Left ventricle myocardium superior (tissue), 1 donor: ENCODE measurements around the gene SLC39A3. TPM values are rescaled to one million over a fixed set of nuclear protein-coding genes. Genes with fewer than 3 reads are reported as not detected.

Source experiments
- ATAC-seq: fragments of 200-7000 bp; cut with Tn5 transposase; one replicate; pipeline ENCODE4 v1.9.1; 2020; ENCODE audit warnings: mild to moderate bottlenecking, moderate library complexity
- DNase-seq: peaks from one replicate; pipeline ENCODE4 v3.0.0-alpha.2; 2020
- intact Hi-C: fragments of 100-400 bp; cut with micrococcal nuclease; formaldehyde crosslinking; loops from one replicate; pipeline ENCODE4 v1.11.0; 2022
- total RNA-seq: library from RNA; stranded (reverse); fragmentation: NEBNext Ultra II Directional; extraction: Animal tissue kit (Norgen Biotek cat#: 25700); gene quantifications from one replicate; pipeline ENCODE4 v1.2.1, GENCODE V29; 2021
- donor health status: DM: no; HTN: yes; CAD: no; lungs with severe emphysema.

SLC39A3 gene
- total RNA-seq, 1 donor from 2014 or later: 26.6 TPM

GRCh38 chr19:2755811-2756210, 16.0 kb upstream of the SLC39A3 start:
- DNase-seq (peak; percentile 14), ATAC-seq (no peak)
- intact Hi-C loops: no loop called here

DNA sequence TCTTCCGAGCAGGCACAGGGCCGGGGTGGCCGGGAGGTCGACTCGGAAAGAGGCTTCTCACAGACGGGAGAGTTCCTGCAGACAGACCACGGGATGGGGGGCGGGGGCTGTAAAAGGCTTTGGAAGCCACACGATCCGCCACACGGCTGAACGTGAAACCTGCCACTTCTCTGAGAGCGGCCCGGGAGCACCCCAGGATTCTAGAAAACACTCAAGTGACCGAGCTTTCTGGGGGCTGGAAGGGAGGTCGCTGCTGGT, 15.6 kb upstream of the SLC39A3 start:
- intact Hi-C loops: no loop called here
- no peak for ATAC-seq
- DNase-seq: peak; percentile 25

DNA sequence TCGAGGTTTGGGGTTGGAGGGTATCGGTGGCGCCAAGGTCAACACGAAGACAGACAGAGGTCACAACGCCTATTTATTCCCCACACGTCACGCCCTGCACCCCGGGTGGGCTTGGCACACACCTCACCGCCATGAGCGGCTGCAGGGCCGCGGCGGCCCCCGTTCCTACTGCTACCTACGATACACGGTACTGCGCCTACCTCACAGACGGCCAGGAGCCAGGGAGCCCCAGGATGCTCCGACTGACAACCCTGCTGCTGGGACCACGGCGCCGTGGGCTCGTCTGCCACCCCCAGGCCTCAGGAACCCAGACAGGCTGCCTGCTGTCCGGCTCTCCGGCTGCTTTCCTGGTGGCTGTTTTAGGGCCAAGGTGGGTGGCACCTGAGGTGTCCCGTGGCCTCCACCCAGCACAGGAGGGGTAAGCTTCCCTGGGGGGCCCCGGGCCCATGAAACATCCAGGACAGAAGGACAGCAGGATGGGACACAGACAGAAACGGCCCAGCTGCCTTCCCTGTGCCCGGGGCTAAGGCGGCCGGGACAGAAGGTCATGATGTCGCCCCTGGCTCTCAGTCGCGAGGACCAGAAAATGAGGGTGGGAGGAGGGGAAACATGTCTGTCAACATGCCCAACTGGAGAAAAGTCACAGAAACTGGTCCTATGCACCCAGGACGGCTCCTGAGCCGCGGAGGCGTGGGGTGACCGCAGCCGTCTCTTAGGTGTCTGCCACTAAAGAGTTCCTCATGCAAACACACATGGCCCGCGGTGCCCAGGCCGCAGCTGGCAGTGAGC, 15.0 kb upstream of the SLC39A3 start:
- intact Hi-C loops: loop anchor here (5.0 kb wide), 1 partner anchor 108 kb away; no protein-coding TSS in a partner anchor
- DNase-seq (peak; percentile 30), ATAC-seq (no peak)

DNA sequence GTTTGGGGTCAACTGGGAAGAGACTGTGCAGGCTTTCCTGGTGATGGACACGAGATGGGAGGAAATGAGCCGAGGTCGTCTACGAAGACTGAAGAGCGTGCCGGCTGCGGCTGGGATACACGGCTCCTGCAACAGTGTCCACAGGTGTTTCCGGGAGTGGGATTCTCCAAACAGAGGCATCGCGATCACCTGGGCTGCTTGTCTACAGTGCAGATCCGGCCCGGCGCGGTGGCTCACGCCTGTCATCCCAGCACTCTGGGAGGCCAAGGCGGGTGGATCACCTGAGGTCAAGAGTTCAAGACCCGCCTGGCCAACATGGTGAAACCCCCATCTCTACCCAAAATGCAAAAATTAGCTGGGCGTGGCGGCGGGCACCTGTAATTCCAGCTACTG, 11.6 kb upstream of the SLC39A3 start:
- DNase-seq: peak; percentile 20
- intact Hi-C loops: loop anchor here (5.0 kb wide), 1 partner anchor 104 kb away; no protein-coding TSS in a partner anchor
- no peak for ATAC-seq

DNA sequence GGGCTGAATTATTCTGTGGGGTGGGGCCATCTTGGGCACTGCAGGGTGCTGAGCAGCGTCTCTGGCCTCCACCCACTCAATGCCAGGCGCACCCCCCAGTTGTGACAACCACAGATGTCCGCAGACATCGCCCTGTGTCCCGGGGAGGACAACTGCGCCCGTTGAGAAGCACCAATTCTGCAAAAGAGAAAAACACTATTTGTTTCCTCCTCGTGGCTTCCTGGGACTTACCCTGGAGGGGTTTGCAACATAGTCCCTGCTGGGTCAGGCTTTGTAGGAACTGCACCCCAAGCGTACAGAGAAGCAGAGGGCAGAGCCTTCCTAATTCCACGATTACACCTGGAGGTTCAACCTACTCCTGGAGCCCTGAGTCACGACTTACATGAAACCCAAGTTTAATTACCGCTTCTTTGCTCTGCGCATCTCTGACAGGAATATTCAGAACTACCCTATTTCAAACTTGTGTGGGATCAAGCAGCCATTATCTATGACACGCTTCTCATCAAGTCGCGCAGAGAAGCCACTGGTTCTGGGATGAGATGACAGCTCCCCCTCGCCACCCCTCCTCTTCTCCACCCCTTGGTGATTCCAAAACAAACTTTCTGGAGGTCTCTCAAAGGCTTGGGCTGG, 11.1 kb upstream of the SLC39A3 start:
- DNase-seq (no peak), ATAC-seq (no peak)
- intact Hi-C loops: loop anchor here (5.0 kb wide), 1 partner anchor 104 kb away; no protein-coding TSS in a partner anchor

DNA sequence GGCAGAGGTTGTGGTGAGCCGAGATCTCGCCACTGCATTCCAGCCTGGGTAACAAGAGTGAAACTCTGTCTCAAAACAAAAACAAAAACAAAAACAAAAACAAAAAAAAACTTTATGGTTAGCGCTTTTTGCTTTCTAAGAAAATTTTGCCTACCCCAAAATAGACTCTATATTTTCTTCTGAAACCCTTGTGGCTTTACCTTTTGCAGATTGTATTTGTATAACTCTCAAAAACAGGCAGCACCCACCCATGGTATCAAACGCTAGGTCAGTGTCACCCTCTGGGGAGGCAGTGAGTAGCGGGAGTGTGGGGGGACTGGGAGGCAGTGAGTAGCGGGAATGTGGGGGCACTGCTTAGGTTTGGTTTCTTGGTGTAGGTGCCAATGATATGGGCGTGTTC, 7.5 kb upstream of the SLC39A3 start:
- intact Hi-C loops: no loop called here
- ATAC-seq (no peak), DNase-seq (no peak)

- DNase-seq (no peak), ATAC-seq (no peak)
- intact Hi-C loops: no loop called here
These were observed 4.3 kb upstream of the SLC39A3 start for GRCh38 chr19:2744113-2744512.

GRCh38 chr19:2743099-2743498, 3.3 kb upstream of the SLC39A3 start:
- no peak for ATAC-seq
- intact Hi-C loops: no loop called here
- no peak for DNase-seq

DNA sequence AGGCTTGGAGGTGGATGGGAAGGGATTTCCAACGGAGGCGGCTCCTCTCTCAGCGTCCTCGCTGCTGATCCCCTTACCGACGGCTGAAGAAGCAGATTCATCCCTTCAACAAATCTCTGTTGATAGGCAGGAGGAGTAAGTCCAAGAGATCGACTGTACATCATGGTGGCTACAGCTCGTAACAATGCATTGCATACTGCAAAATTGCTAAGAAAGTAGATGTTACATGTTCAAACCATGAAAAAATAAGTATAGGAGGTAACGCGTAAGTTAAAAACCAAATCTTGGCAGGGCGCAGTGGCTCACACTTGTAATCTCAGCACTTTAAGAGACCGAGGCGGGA, 468 bp upstream of the SLC39A3 start:
- no peak for ATAC-seq
- no peak for DNase-seq
- intact Hi-C loops: no loop called here

DNA sequence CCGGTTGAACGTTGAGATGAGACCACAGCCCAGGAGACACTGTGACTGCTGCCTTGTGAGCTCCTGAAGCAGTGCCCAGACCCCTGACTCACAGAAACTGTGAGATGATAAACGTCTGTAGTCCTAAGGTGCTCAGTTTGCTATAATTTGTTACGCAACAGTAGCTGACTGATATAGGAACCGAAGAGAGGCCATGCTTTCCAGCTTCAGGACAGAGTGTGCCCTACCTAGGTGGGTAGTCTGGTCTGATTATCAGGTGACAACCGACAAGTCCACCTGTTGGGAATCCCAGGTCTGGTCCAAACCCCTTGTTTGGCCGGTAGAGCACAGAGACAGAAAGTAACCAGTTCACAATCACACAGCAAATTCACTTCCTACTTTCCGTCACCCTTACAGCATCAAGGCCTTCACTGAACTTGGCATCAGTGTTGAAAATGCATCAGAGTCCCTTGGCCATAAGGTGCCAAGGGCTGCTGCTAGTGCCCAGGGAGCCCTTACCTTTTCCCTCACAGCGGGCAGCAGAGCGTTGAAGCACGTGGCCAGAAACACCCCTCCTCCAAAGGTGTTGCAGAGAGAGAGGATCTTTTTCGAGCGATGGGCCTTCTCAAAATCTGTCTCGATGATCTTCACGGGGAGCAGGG, 3.1 kb downstream of the SLC39A3 start:
- intact Hi-C loops: no loop called here
- ATAC-seq (no peak), DNase-seq (no peak)

DNA sequence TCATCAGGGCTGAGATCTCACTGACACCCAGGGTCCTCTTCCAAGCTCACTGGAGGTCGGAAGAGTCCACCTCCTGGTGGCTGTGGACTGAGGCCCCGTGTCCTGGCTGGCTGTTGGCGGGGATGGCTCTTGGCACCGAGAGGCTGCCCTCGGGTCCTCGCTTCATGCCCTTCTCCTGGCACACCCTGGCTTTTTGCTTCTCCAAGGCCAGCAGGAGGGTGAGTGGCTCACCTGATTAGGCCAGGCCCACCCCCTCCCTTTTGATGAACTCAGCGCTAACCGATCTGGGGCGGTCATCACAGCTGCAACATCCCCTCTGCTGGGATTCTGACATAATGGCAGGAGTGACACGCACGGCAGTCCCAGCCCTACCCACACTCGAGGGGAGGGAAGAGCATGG, 4.4 kb downstream of the SLC39A3 start:
- intact Hi-C loops: no loop called here
- DNase-seq: no peak
- no peak for ATAC-seq

GRCh38 chr19:2734589-2735288, 5.1 kb downstream of the SLC39A3 start:
- intact Hi-C loops: no loop called here
- ATAC-seq (no peak), DNase-seq (peak; percentile 18)

- intact Hi-C loops: no loop called here
- ATAC-seq (no peak), DNase-seq (peak; percentile 23)
These were observed 5.8 kb downstream of the SLC39A3 start for GRCh38 chr19:2733930-2734588.

DNA sequence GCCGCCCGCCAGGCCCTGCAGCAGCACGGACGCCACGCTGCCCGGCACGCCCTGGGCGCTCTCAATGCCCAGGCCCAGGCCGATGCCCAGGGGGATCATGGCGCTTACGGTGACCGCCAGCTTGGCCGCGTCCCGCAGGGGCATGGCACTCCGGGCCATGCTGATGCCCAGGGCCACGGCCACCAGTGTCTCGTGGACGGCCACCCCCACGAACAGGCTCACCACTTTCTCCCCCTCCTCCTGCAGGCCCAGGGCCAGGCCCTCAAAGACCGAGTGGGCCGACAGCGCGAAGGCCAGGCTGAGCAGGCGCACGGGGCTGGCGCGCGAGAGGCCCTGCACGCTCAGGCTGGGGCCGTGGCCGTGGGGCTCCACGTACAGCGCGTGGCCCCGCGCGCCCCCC, 6.9 kb downstream of the SLC39A3 start:
- ATAC-seq: no peak
- intact Hi-C loops: no loop called here
- DNase-seq: peak; percentile 23

DNA sequence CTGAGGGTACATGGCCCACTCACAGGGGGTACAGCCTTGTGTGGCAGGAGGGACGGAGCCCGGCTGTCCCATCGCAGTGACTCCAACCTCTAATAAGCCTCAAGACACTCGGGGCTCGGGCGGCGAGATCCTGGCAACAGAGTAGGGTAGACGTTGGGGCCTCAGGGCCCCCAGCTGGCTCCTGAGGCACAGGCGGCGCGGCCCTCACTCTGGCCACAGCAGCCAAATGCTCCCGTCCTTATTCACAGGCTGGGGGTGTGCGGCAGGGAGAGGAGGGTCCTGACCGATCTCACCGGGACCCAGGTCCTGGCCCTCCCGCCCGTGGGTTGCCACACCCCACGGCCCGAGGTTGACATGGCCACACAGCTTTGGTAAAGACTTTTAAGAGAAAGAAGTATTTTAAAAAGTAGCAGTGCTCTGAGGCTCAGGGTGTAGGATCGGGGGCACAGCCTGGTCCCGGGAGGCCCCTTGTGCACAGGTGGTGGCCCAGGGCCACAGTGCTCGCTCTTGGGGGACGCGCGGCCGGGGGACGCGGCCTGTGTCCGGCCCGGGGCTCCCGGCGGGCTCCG, 7.6 kb downstream of the SLC39A3 start:
- DNase-seq (no peak), ATAC-seq (no peak)
- intact Hi-C loops: no loop called here

DNA sequence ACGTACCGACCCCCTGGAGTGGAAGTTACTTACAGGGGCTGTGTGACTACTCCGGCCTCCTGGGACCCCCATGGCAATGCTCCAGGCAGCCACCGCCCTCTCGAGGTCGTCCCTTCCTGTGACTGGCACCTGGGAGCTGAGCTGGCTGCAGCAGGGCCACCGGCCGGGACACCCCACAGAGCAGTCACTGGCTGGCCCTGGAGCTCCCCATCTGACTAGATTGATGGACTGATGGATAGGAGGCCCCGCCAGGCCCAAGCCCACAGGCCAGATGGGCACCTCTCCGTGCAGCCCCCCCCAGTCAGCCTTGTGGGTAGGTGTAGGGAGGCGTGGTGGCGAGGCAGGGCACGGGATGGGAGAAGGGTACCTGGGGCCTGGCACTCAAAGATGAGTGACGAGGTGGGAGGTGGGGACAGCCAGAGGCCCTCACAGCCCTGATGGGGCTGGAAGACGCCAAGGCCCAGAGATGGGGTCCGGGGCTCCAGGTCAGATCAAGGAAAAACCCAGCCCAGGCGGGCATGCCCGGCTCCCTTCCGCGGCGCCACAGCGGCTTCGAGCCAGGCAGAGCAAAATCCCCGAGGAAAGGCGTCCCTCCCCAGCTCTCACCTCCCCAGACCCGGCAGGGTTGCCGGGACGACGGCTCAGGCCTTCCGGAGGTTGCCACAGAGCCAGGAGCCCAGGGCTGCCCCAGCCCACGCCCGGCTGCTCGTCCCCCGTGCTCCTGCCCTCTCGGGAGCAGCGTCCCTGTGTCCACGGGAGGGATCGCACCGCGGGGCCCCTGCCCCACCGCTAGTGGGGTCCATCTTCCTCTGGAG, 8.4 kb downstream of the SLC39A3 start:
- no peak for DNase-seq
- intact Hi-C loops: no loop called here
- ATAC-seq: no peak

GRCh38 chr19:2729943-2730818, 9.6 kb downstream of the SLC39A3 start:
- no peak for ATAC-seq
- intact Hi-C loops: no loop called here
- DNase-seq: no peak
